Ishikawa (cell line): ENCODE data around the gene NTRK3.

Source experiments
- CEBPB ChIP-seq: IDR thresholded peaks from 2 replicates; pipeline ENCODE4 v1.6.1; 2012
- CREB1 ChIP-seq: IDR thresholded peaks from 2 replicates; pipeline ENCODE4 v1.6.1; 2012; ENCODE audit warnings: low read depth
- EGR1 ChIP-seq: IDR thresholded peaks from 2 replicates; pipeline ENCODE4 v1.6.1; 2012
- EP300 ChIP-seq: IDR thresholded peaks from 2 replicates; pipeline ENCODE4 v1.6.1; 2012; ENCODE audit warnings: borderline replicate concordance
- FOXM1 ChIP-seq: IDR thresholded peaks from 2 replicates; pipeline ENCODE4 v1.6.1; 2012; ENCODE audit warnings: low read depth, borderline replicate concordance
- MAX ChIP-seq: IDR thresholded peaks from 2 replicates; pipeline ENCODE4 v1.6.1; 2012
- NFIC ChIP-seq: IDR thresholded peaks from 2 replicates; pipeline ENCODE4 v1.6.1; 2012
- RAD21 ChIP-seq: IDR thresholded peaks from 2 replicates; pipeline ENCODE4 v1.6.1; 2012; ENCODE audit warnings: low read depth
- REST ChIP-seq: IDR thresholded peaks from 2 replicates; pipeline ENCODE4 v1.6.1; 2012; ENCODE audit warnings: low read depth, mild to moderate bottlenecking
- TAF1 ChIP-seq: IDR thresholded peaks from 2 replicates; pipeline ENCODE4 v1.6.1; 2012; ENCODE audit warnings: low read depth, mild to moderate bottlenecking
- TCF12 ChIP-seq: IDR thresholded peaks from 2 replicates; pipeline ENCODE4 v1.6.1; 2012; ENCODE audit warnings: low read depth
- TEAD4 ChIP-seq: IDR thresholded peaks from 2 replicates; pipeline ENCODE4 v1.6.1; 2012
- USF1 ChIP-seq: IDR thresholded peaks from 2 replicates; pipeline ENCODE4 v1.6.1; 2012
- YY1 ChIP-seq: IDR thresholded peaks from 2 replicates; pipeline ENCODE4 v1.6.1; 2012; ENCODE audit warnings: low read depth
- ZBTB7A ChIP-seq: IDR thresholded peaks from 2 replicates; pipeline ENCODE4 v1.6.1; 2012; ENCODE audit warnings: low read depth

Gene NTRK3

GRCh38 chr15:88073391-88073691 lies 183.2 kb downstream of the NTRK3 start:
- TF ChIP-seq EGR1 (no peak), CREB1 (no peak), MAX (no peak), USF1 (no peak)

GRCh38 chr15:88072598-88073390 lies 183.7 kb downstream of the NTRK3 start:
- TF ChIP-seq TCF12 (no peak), FOXM1 (no peak), REST (no peak), CREB1 (no peak), RAD21 (no peak), TAF1 (no peak), USF1 (no peak), TEAD4 (no peak), MAX (no peak), CEBPB (no peak), ZBTB7A (no peak), EGR1 (no peak), YY1 (no peak), NFIC (no peak), EP300 (no peak)

- TF ChIP-seq FOXM1 = no peak
- no peak for TF ChIP-seq REST
- TF ChIP-seq CEBPB = no peak
- no peak for TF ChIP-seq TCF12
- no peak for TF ChIP-seq ZBTB7A
- TF ChIP-seq CREB1 = no peak
Observed at GRCh38 chr15:88071141-88071540, 185.4 kb downstream of the NTRK3 start.

- TF ChIP-seq YY1 (no peak), USF1 (no peak), NFIC (no peak), EP300 (no peak), CREB1 (no peak), MAX (no peak), CEBPB (no peak), ZBTB7A (no peak)
Observed at GRCh38 chr15:88069561-88069960, 187.0 kb downstream of the NTRK3 start.

GRCh38 chr15:88067331-88067685 lies 189.2 kb downstream of the NTRK3 start:
- TF ChIP-seq TEAD4 = no peak
- TF ChIP-seq CEBPB = no peak
- no peak for TF ChIP-seq REST
- no peak for TF ChIP-seq ZBTB7A
